HepG2 (cell line): ENCODE measurements around the gene TGM2. TPM values are rescaled to one million over a fixed set of nuclear protein-coding genes. Genes with fewer than 3 reads are reported as not detected.

ENCODE experiments used
- ATAC-seq: fragments of 200-7000 bp; cut with Tn5 transposase; 3 replicates; pipeline ENCODE4 v1.9.1; 2020; ENCODE audit warnings: mild to moderate bottlenecking, moderate library complexity
- BruUV-seq: library from RNA; stranded (reverse); fragments of 400-500 nt; replicated peaks from 2 replicates; lab custom pipeline; 2021; lab: Mats Ljungman, UMichigan
- CTCF ChIA-PET: fragments of 300-600 bp; formaldehyde crosslinking; extraction: SDS; loops from one replicate; lab custom pipeline; 2021; ENCODE audit warnings: low total read pairs, inconsistent platforms, low intra/inter-chr PET ratio; lab: Yijun Ruan, JAX
- POLR2A ChIA-PET: fragments of 350-600 bp; sonication (Branson Sonifier 250); formaldehyde crosslinking; loops from one replicate; lab custom pipeline; 2020; ENCODE audit warnings: antibody characterized with exemption, inconsistent platforms; lab: Yijun Ruan, JAX
- DNase-seq: peaks from one replicate; pipeline ENCODE4 v3.0.0-alpha.2; 2015; ENCODE audit warnings: low spot score
- FAIRE-seq: peaks from 3 replicates; lab custom pipeline; 2011; peaks lifted over from hg19 to GRCh38; lab: Jason Lieb, UNC
- H2AFZ ChIP-seq: one replicate; pipeline ENCODE4 v1.6.1; 2011; ENCODE audit warnings: low read length, inconsistent platforms
- H3K27ac ChIP-seq: fragments of 300-600 bp; 3 replicates; pipeline ENCODE4 v1.8.0; 2011; ENCODE audit warnings: mixed run types, mild to moderate bottlenecking, mixed read lengths, low read length, inconsistent platforms; ENCODE audit not compliant: insufficient read depth; ENCODE audit errors: extremely low read length
- H3K27me3 ChIP-seq, 2 experiments: fragments of 200-600 bp in 1 of 2; 2 replicates in 1 of 2; 3 replicates in 1 of 2; pipeline versions ENCODE4 v1.6.0 to v1.8.0; 2011; ENCODE audit warnings: low read length in 2 of 2, mild to moderate bottlenecking in 2 of 2, moderate library complexity in 2 of 2, inconsistent platforms in 1 of 2; ENCODE audit not compliant: insufficient read depth in 2 of 2, control insufficient read depth in 1 of 2
- H3K36me3 ChIP-seq, 2 experiments: fragments of 200-600 bp in 1 of 2; replicated peaks in 1 of 2; 2 replicates in 1 of 2; 3 replicates in 1 of 2; pipeline versions ENCODE4 v1.5.1 to v1.8.0; 2011; ENCODE audit warnings: low read length in 2 of 2, inconsistent platforms in 1 of 2; ENCODE audit not compliant: insufficient read depth in 2 of 2, control insufficient read depth in 1 of 2
- H3K4me1 ChIP-seq: 2 replicates; pipeline ENCODE4 v1.5.1; 2012; ENCODE audit warnings: low read length, inconsistent platforms; ENCODE audit not compliant: insufficient read depth
- H3K4me2 ChIP-seq: 2 replicates; pipeline ENCODE4 v1.6.0; 2011; ENCODE audit warnings: low read depth, low read length, inconsistent platforms
- H3K4me3 ChIP-seq, 3 experiments: fragments of 200-600 bp in 1 of 3; sonication (generic), shearing (Covaris generic) in 1 of 3; replicated peaks in 1 of 3; 2 replicates each; pipeline ENCODE4 v1.5.1; 2011 to 2016; ENCODE audit warnings: low read length in 3 of 3, inconsistent platforms in 2 of 3, low read depth in 2 of 3, mild to moderate bottlenecking in 2 of 3, control low read depth in 1 of 3, mixed read lengths in 1 of 3; ENCODE audit not compliant: insufficient read depth in 1 of 3
- H3K79me2 ChIP-seq: one replicate; pipeline ENCODE4 v1.6.1; 2011; ENCODE audit warnings: low read length, inconsistent platforms; ENCODE audit not compliant: insufficient read depth
- H3K9ac ChIP-seq: 2 replicates; pipeline ENCODE4 v1.6.0; 2011; ENCODE audit warnings: mild to moderate bottlenecking, low read depth, low read length, inconsistent platforms; ENCODE audit not compliant: insufficient read depth
- H3K9me3 ChIP-seq: 2 replicates; pipeline ENCODE4 v1.5.1; 2012; ENCODE audit warnings: mild to moderate bottlenecking, low read length
- H4K20me1 ChIP-seq: 2 replicates; pipeline ENCODE4 v1.6.0; 2011; ENCODE audit warnings: inconsistent platforms, mild to moderate bottlenecking, low read length, moderate library complexity; ENCODE audit not compliant: insufficient read depth
- KDM3A ChIP-seq: IDR thresholded peaks from 2 replicates; pipeline ENCODE4 v1.6.1; 2018; ENCODE audit warnings: low read depth, missing compliant biosample characterization
- KDM5A ChIP-seq: fragments of 200-600 bp; sonication (generic); IDR thresholded peaks from 2 replicates; pipeline ENCODE4 v1.7.0; 2018; ENCODE audit warnings: antibody characterized with exemption, mild to moderate bottlenecking, low read length, borderline replicate concordance
- WGBS: methylation state at CpG from one replicate; pipeline ENCODE4 v1.1.6; 2017; ENCODE audit warnings: low lambda C conversion rate; 5-methylcytosine and 5-hydroxymethylcytosine counted together
- in situ Hi-C: cut with HindIII; loops from 2 replicates; pipeline ENCODE4 v1.10.0; 2017; ENCODE audit warnings: low pct_unique_long_range_greater_than_20kb; ENCODE audit not compliant: extremely low pct_ligation_motif_present
- intact Hi-C: fragments of 100-400 bp; cut with micrococcal nuclease; formaldehyde crosslinking; loops from one replicate; pipeline ENCODE4 v1.10.0; 2022; ENCODE audit not compliant: unreplicated experiment
- polyA plus RNA-seq, 8 experiments: library from polyadenylated mRNA; depleted of rRNA in 3 of 8; stranded (reverse) in 7 of 8; unstranded in 1 of 8; fragments of >200 nt; fragmentation: Illumina TruSeq in 4 of 8; extraction: Trizol in 4 of 8; gene quantifications; 2 replicates each; pipeline versions ENCODE4 v1.2.1 to v1.2.3, GENCODE V29; 2011 to 2016; ENCODE audit warnings: low read depth in 4 of 8, missing spikeins in 1 of 8, mixed read lengths in 1 of 8; ENCODE audit not compliant: insufficient read depth in 1 of 8
- total RNA-seq, 5 experiments: library from RNA; depleted of rRNA; stranded (reverse); fragments of >200 nt; fragmentation: Illumina TruSeq; extraction: Trizol; gene quantifications; 2 replicates each; pipeline ENCODE4 v1.2.3, GENCODE V29; 2016; ENCODE audit warnings: low read depth in 1 of 5
- TF ChIP-seq, protein P1 (sequence below): sonication (generic); formaldehyde crosslinking; IDR thresholded peaks from 2 replicates; pipeline ENCODE4 v1.4.0; 2020; ENCODE audit warnings: missing genetic modification reagents, borderline replicate concordance
- TF ChIP-seq, protein P2 (sequence below): sonication (generic); formaldehyde crosslinking; IDR thresholded peaks from 2 replicates; pipeline ENCODE4 v1.4.0; 2020; ENCODE audit warnings: missing genetic modification reagents

TGM2 gene
- total and polyA plus RNA-seq, 2 of the 13 experiments (the other 11 are each of a cell fraction or from before 2014, with no cell fraction given) = 4.2 to 46.4 TPM

DNA sequence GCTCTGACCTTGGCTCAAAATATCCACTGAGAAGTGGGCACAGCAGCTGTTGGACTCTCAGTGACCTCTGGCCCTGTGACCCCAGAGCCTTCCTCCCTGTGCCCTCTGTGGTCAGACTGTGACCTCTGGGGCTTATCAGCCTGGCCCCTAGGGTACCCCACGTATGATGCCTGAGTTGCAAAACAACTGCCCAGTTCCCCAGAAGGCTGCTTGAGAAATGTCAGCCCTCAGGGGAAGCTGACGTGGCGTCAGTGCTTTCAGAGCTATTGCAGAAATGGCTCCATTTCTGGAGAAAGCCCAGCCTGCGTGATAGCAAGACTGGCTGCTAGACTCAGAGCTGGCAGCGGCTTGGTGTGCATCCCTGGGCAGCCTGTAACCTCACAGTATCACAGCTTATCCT is 31.5 kb upstream of the TGM2 start (continued):
- TF ChIP-seq, protein P1, sequence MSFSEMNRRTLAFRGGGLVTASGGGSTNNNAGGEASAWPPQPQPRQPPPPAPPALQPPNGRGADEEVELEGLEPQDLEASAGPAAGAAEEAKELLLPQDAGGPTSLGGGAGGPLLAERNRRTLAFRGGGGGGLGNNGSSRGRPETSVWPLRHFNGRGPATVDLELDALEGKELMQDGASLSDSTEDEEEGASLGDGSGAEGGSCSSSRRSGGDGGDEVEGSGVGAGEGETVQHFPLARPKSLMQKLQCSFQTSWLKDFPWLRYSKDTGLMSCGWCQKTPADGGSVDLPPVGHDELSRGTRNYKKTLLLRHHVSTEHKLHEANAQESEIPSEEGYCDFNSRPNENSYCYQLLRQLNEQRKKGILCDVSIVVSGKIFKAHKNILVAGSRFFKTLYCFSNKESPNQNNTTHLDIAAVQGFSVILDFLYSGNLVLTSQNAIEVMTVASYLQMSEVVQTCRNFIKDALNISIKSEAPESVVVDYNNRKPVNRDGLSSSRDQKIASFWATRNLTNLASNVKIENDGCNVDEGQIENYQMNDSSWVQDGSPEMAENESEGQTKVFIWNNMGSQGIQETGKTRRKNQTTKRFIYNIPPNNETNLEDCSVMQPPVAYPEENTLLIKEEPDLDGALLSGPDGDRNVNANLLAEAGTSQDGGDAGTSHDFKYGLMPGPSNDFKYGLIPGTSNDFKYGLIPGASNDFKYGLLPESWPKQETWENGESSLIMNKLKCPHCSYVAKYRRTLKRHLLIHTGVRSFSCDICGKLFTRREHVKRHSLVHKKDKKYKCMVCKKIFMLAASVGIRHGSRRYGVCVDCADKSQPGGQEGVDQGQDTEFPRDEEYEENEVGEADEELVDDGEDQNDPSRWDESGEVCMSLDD (CRISPR knock-in tag) = peak; percentile 67; the same call in 1 of the 2 replicates
- TF ChIP-seq KDM3A (CRISPR knock-in tag) = no peak
- TF ChIP-seq, all 625 proteins: peak for 8

DNA sequence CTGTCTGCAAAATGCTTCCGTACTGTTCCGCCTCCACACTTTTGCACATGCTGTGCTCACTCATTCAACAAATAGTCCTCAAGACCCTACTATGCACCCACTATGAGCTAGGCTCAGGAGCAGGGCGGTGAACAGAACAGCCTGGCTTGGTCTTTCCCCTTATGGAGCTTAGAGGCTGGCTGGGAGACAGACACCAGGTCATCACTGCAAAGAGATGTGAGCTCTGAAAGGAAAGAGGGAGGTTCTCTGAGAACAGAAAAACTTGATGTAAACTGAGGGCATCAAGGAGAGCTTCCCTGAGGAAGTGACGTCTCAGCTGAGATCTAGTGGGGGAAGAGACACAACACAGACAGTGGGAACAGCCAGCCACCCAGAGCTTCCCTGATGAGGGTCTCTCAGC is 31.0 kb upstream of the TGM2 start:
- H4K20me1 ChIP-seq = no peaks in the 10 kb centered on the region
- ChIA-PET POLR2A (no interaction called here), CTCF (no interaction called here)
- in situ Hi-C loops = no loop called here
- peaks cover 4 to 8% of the 10 kb centered on the region in 2 experiments; a peak in 2 of 5 replicates for H3K27me3 ChIP-seq
- ATAC-seq = peak; percentile 10; the same call in 1 of the 3 replicates
- H3K4me2 ChIP-seq = no peak overlapping the region
- no peaks in the 10 kb centered on the region for H3K36me3 ChIP-seq
- 46% methylated on average over 4 of the region's 4 CpGs for WGBS
- no peak overlapping the region for H3K4me3 ChIP-seq
- BruUV-seq = no TSS peak
- intact Hi-C loops = no loop called here
- H3K9ac ChIP-seq = no peak overlapping the region
- DNase-seq = no peak
- H3K9me3 ChIP-seq = no peaks in the 10 kb centered on the region
- TF ChIP-seq, protein P2, sequence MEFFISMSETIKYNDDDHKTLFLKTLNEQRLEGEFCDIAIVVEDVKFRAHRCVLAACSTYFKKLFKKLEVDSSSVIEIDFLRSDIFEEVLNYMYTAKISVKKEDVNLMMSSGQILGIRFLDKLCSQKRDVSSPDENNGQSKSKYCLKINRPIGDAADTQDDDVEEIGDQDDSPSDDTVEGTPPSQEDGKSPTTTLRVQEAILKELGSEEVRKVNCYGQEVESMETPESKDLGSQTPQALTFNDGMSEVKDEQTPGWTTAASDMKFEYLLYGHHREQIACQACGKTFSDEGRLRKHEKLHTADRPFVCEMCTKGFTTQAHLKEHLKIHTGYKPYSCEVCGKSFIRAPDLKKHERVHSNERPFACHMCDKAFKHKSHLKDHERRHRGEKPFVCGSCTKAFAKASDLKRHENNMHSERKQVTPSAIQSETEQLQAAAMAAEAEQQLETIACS (CRISPR knock-in tag) = no peak
- TF ChIP-seq KDM5A = no peak
- peaks cover 11% of the 10 kb centered on the region for H3K4me1 ChIP-seq
- H2AFZ ChIP-seq = no peak overlapping the region
- H3K79me2 ChIP-seq = no peaks in the 10 kb centered on the region
- FAIRE-seq = no peak
- H3K27ac ChIP-seq = no peak overlapping the region
